NCI-H748 treated with DMSO at 0.1 percent for 48 hours (cell line): ENCODE measurements around the gene SF3B3.
"Not testable (repeated sequence)": the region's sequence is repeated elsewhere in the genome, so short reads cannot be mapped to it uniquely, and the experiment has no call there.

Experiments used
- DNase-seq: peaks from one replicate; lab custom pipeline; 2025; lab: John Stamatoyannopoulos, UW

The SF3B3 gene

DNA sequence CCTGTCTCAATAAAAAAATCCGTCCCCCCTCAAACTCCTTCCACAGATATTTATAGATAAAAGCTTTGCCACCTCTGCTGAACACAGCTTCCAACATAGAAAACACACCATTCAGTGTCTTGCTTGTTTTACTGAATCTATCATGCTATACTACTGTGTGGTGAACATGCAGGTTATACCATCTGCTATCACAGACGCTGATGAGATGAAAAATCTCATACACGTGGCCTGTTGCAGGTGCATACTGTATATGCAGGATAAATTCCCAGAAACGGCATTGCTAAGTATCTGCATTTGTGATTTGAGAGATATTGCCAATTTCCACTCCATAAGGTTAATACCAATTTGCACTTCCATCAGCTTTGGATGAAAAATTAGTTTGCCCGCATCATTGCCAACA is 92.3 kb downstream of the SF3B3 start:
- DNase-seq, result no peak

GRCh38 chr16:70621864-70622263 is 98.2 kb downstream of the SF3B3 start:
- DNase-seq, result not testable (repeated sequence)
